Fibroblast of mammary gland (primary cell): Measurements from ENCODE around the gene DSG2.

ENCODE experiments used
- DNase-seq: peaks from one replicate; pipeline ENCODE4 v3.0.0-alpha.2; 2010; ENCODE audit warnings: low read depth
- H3K4me3 ChIP-seq: 2 replicates; pipeline ENCODE4 v1.5.1; 2011; ENCODE audit warnings: low read depth, mild to moderate bottlenecking, low read length, moderate library complexity; ENCODE audit not compliant: control insufficient read depth
- TF ChIP-seq, protein P1 (sequence below): conservative IDR thresholded peaks from 2 replicates; pipeline ENCODE4 v1.5.1; 2011; ENCODE audit warnings: low read depth, low read length, inconsistent platforms; ENCODE audit not compliant: control insufficient read depth, insufficient read depth

The DSG2 gene

GRCh38 chr18:31579375-31579774 lies 81.4 kb downstream of the DSG2 start:
- no peak for DNase-seq
- H3K4me3 ChIP-seq, result no peak overlapping the region
- TF ChIP-seq, protein P1, sequence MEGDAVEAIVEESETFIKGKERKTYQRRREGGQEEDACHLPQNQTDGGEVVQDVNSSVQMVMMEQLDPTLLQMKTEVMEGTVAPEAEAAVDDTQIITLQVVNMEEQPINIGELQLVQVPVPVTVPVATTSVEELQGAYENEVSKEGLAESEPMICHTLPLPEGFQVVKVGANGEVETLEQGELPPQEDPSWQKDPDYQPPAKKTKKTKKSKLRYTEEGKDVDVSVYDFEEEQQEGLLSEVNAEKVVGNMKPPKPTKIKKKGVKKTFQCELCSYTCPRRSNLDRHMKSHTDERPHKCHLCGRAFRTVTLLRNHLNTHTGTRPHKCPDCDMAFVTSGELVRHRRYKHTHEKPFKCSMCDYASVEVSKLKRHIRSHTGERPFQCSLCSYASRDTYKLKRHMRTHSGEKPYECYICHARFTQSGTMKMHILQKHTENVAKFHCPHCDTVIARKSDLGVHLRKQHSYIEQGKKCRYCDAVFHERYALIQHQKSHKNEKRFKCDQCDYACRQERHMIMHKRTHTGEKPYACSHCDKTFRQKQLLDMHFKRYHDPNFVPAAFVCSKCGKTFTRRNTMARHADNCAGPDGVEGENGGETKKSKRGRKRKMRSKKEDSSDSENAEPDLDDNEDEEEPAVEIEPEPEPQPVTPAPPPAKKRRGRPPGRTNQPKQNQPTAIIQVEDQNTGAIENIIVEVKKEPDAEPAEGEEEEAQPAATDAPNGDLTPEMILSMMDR, result no peak

DNA sequence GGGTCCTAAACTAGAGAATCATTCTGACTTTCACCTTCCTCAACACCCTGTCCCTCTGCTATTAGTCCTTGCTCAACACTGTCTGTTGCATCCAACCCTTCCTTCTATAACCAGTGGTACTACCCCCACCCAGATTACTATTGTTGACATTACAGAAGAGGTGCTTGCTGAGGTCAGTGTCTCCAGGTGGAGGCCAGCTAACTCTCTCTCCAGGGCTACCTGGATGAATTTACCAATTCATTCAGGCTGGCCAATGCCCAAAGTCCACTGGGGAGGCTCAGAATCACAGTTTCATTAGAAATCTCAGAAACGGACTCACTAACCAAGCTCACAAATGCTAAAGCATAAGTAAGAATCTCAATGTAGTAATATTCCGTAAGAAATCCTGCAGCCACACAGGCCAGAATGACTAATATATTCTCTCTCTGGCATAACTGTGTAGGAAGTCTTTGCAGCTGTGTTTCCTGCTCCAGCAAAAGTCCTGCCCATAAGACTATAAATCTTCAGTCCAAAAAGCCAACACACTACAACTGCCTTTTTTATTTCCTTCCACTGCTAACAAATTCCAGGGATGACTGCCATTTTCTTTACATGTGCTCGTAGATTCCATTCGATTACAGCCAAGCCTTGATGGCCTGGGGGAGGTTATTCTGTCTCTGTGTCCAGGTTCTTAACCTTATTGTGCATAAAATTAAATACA lies 83.7 kb downstream of the DSG2 start:
- TF ChIP-seq, protein P1, result no peak
- peak; percentile 63 for DNase-seq
- H3K4me3 ChIP-seq, result no peak overlapping the region

DNA sequence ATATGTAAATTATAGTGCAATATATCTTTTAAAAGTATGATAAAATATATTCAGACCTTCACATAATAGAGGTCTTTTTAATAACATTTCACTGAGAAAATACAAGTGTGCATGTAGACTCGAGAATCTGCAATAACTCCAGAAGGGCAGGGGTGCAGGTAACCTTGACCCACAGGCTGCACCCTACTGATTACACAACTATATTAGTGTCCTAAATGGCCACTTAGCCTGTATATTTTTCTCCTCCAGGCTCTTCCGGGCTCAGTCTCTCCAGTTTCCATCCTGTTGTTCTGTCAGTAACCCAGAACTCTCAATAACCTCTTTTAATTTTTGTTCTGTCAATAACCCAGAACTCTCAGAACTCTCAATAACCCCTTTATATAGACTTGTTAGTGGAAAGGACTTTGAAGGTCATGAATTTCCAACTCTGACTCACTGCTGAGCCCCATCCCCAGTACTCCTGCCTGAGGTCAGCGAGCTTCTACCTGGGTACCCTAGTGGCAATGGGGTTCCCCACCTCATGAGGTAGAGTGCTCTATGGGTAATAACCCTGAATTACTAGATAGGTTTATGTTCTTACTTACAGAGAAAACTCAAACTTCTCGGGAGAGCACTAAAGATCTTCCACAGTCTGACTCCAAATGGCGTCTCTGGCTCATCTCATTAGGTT lies 85.3 kb downstream of the DSG2 start:
- TF ChIP-seq, protein P1, result no peak
- no peak for DNase-seq

DNA sequence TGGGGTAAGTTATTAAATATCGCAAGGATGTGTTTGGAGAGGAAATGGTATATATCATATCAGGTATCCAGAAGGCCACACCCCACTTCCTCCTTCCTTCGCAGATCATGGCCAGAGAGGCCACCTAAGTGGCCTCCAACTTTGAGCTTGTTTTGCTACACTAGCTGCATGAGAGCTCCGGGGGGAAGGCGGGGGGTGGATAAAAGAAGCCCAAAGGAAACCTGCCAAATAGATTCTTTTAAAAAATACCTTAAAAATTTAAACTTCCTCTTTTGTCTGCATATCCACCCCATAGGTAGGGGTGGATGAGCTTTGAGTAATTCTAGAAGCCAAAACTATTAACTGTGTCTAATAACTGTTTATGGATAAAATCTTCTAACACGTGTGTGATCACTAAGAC lies 88.0 kb downstream of the DSG2 start:
- no peak for DNase-seq
- no peak overlapping the region for H3K4me3 ChIP-seq
- TF ChIP-seq, protein P1, result no peak

More for the DNA sequence above, 85.3 kb downstream of the DSG2 start:
- H3K4me3 ChIP-seq, result no peak overlapping the region

DNA sequence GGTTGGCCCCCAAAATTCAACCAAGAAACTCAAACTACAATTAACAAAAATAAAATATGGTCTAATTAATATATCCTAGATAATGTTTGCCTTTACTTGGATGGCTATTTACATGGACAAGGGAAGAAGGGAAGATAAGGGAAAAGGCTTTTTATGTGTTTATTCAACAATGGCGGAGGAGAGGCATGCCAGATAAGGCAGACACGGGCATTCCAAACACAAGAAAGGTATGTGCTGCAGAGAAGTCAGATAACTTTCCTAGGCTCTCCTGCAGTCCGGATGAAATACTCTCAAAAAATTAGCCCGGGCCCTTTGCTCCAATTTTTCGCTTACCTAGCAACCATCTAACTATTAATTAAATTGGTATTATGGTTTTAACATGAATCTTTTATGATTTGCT lies 88.6 kb downstream of the DSG2 start:
- no peak overlapping the region for H3K4me3 ChIP-seq
- no peak for DNase-seq
- TF ChIP-seq, protein P1, result no peak

GRCh38 chr18:31587529-31587928 lies 89.6 kb downstream of the DSG2 start:
- no peak for DNase-seq
- no peak overlapping the region for H3K4me3 ChIP-seq
- TF ChIP-seq, protein P1, result no peak
